Uterus (tissue), 2 donors: ENCODE data around the gene UBE2H.

Experiments
- CTCF ChIP-seq, 4 experiments: fragments of 200-600 bp in 2 of 4; fragments of 450-650 bp in 2 of 4; sonication (generic) in 2 of 4; IDR thresholded peaks; one replicate each; pipeline ENCODE4 v1.5.1; 2016 to 2019; ENCODE audit warnings: antibody characterized with exemption in 4 of 4, mild to moderate bottlenecking in 2 of 4, moderate library complexity in 1 of 4
- POLR2A ChIP-seq, 2 donors: fragments of 450-650 bp; IDR thresholded peaks; one replicate each; pipeline ENCODE4 v1.6.1; 2016; ENCODE audit warnings: antibody characterized with exemption in 2 of 2, mild to moderate bottlenecking in 1 of 2, moderate library complexity in 1 of 2

- no peak for TF ChIP-seq CTCF (IDR thresholded peaks at IDR 0.05)
- no peak for TF ChIP-seq POLR2A (IDR thresholded peaks at IDR 0.05)
Measured at GRCh38 chr7:129821476-129821875, 131.3 kb downstream of the UBE2H start.
